Lower leg skin (tissue), 4 donors: ENCODE data around the gene PLEKHO2. TPM values are rescaled to one million over a fixed set of nuclear protein-coding genes. Genes with fewer than 3 reads are reported as not detected.
"Not testable (repeated sequence)": the region's sequence is repeated elsewhere in the genome, so short reads cannot be mapped to it uniquely, and the experiment has no call there.

Source experiments
- DNase-seq, 2 donors: peaks; one replicate each; pipeline ENCODE4 v3.0.0-alpha.2; 2019; ENCODE audit warnings: low spot score in 2 of 2
- H3K4me3 ChIP-seq: fragments of 200-600 bp; sonication (generic); 2 replicates; pipeline ENCODE4 v1.5.1; 2017; ENCODE audit warnings: mild to moderate bottlenecking, low read depth; ENCODE audit not compliant: poor library complexity, severe bottlenecking
- CTCF ChIP-seq, 3 donors: fragments of 450-650 bp; IDR thresholded peaks; one replicate each; pipeline ENCODE4 v1.5.1; 2016; ENCODE audit warnings: antibody characterized with exemption in 3 of 3, mild to moderate bottlenecking in 3 of 3, moderate library complexity in 2 of 3
- POLR2A ChIP-seq, 2 donors: fragments of 450-650 bp; IDR thresholded peaks; one replicate each; pipeline ENCODE4 v1.6.1; 2016 to 2017; ENCODE audit warnings: antibody characterized with exemption in 2 of 2, mild to moderate bottlenecking in 1 of 2, moderate library complexity in 1 of 2
- whole genome bisulfite sequencing, 2 donors: methylation state at CpG; one replicate each; pipeline ENCODE4 v1.1.5; 2018; 5-methylcytosine and 5-hydroxymethylcytosine counted together
- intact Hi-C: fragments of 100-400 bp; cut with DNase I; formaldehyde crosslinking; loops from one replicate; pipeline ENCODE4 v1.15.0; 2023; ENCODE audit warnings: low total_unique reads
- total RNA-seq, 4 donors: library from RNA; depleted of rRNA; stranded (reverse); fragments of >200 nt; gene quantifications; one replicate each; pipeline ENCODE4 v1.1.0, GENCODE V29; 2016

PLEKHO2 gene, protein sequence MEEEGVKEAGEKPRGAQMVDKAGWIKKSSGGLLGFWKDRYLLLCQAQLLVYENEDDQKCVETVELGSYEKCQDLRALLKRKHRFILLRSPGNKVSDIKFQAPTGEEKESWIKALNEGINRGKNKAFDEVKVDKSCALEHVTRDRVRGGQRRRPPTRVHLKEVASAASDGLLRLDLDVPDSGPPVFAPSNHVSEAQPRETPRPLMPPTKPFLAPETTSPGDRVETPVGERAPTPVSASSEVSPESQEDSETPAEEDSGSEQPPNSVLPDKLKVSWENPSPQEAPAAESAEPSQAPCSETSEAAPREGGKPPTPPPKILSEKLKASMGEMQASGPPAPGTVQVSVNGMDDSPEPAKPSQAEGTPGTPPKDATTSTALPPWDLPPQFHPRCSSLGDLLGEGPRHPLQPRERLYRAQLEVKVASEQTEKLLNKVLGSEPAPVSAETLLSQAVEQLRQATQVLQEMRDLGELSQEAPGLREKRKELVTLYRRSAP
- 10 to 100 TPM in 1 of 4 donors, 1 to 10 TPM in 3; 5.7 to 15.6 (median 7.3) TPM for total RNA-seq

DNA sequence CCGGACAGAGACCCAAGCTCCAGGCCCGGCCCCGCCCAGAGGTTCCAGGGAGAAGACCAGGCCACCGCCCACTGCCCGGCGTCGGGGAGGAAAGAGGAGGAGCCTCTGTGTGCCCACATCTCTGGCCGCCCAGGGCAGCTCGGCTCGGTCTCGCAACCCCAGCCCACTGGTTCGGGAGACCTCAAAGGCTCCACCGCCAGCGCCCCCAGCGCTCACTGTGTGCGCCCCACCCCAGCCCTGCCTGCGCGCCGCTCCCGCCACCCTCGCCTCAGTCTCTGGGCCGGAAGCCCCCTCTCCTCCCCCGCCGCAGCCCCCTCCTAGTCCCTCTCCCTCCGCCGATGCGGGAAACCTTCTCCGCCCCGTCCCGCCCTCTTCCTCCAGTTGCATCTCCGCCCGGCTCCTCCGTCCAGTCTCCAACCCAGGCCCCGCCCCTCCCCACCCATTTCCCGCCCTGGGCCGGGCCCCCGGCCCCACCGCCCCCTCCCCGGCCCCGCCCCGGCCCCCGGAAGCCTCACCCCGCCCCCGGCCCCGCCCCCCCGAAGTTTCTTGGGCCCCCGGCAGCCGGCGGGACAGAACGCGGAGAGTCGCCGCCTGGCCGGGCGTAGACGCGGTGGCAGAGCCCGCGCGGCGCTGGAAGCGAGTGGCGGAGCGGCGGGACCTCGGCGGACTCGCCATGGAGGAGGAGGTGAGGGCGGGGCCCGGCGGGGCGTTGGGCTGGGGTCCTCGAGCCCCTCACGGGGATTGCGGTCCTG lies at the start of gene PLEKHO2:
PLEKHO2 (plus strand) TSS at position 572 of the 752 bp plus-strand sequence; CDS start at position 674, 102 bp downstream.
- H3K4me3 ChIP-seq = peak within 1 kb of the TSS; percentile 67
- TF ChIP-seq CTCF (IDR thresholded peaks at IDR 0.05) = no peak
- TF ChIP-seq POLR2A (IDR thresholded peaks at IDR 0.05) = peak in 1 of 2 donors; percentile 78
- intact Hi-C loops = no loop called here
- WGBS, 2 donors = 0 to 2% methylated on average over 22 to 36 of the region's 75 CpGs
- peak; percentile 93 to 99 for DNase-seq

- intact Hi-C loops = no loop called here
- DNase-seq = no peak
- 86 to 92% methylated on average over 3 of the region's 3 CpGs for WGBS, 2 donors
- TF ChIP-seq CTCF (IDR thresholded peaks at IDR 0.05) = no peak
- TF ChIP-seq POLR2A (IDR thresholded peaks at IDR 0.05) = no peak
- H3K4me3 ChIP-seq = no peak overlapping the region
Observed at GRCh38 chr15:64792282-64792681, 49.4 kb upstream of the PLEKHO2 start.

- 92 to 95% methylated on average over 7 of the region's 7 CpGs for WGBS, 2 donors
Observed at GRCh38 chr15:64795299-64795698, 46.4 kb upstream of the PLEKHO2 start.

DNA sequence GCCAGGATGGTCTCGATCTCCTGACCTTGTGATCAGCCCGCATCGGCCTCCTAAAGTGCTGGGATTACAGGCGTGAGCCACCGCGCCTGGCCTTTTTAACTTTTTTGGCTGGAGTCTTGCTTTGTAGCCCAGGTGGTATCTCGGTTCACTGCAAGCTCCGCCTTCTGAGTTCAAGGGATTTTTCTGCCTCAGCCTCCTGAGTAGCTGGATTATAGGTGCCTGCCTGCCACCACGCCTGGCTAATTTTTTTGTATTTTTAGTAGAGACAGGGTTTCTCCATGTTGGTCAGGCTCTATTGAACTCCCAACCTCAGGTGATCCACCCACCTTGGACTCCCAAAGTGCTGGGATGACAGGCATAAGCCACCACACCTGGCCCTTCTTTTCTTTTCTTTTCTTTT lies 45.8 kb upstream of the PLEKHO2 start:
- H3K4me3 ChIP-seq, intact Hi-C loops, DNase-seq: not testable (repeated sequence)
- 87 to 90% methylated on average over 9 of the region's 9 CpGs for WGBS, 2 donors

More at GRCh38 chr15:64795299-64795698, 46.4 kb upstream of the PLEKHO2 start:
- H3K4me3 ChIP-seq, intact Hi-C loops, DNase-seq: not testable (repeated sequence)

- 67 to 94% methylated on average over 1 to 12 of the region's 29 CpGs for WGBS, 2 donors
- DNase-seq, H3K4me3 ChIP-seq, intact Hi-C loops: not testable (repeated sequence)
Observed at GRCh38 chr15:64798905-64799304, 42.8 kb upstream of the PLEKHO2 start.

DNA sequence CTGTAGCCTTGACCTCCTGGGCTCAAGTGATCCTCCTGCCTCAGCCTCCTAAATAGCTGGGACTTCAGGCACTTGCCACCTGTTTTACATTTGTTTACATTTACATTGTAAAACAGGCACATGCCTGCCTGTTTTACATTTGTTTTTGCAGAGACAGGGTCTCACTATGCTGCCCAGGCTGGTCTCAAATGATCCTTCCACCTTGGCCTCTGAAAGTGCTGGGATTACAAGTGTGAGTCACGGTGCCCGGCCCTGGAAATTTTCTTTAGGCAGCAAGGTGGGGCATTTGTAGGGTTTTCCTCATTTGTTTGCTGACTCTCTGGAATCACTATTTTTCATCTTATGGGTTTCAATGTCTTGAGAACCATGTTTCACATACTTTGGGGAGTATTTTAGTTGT lies 41.2 kb upstream of the PLEKHO2 start:
- WGBS, 2 donors = 78 to 82% methylated on average over 2 of the region's 2 CpGs
- intact Hi-C loops = loop anchor here (5.0 kb wide), 1 partner anchor 402 kb away; no protein-coding TSS in a partner anchor

More for the DNA sequence above, 41.2 kb upstream of the PLEKHO2 start:
- DNase-seq = no peak
- TF ChIP-seq POLR2A (IDR thresholded peaks at IDR 0.05) (no peak), CTCF (IDR thresholded peaks at IDR 0.05) (no peak)
- no peak overlapping the region for H3K4me3 ChIP-seq
